Measurements from ENCODE around the gene CCSER1.

The CCSER1 gene

GRCh38 chr4:90996813-90997212 lies 869.6 kb downstream of the CCSER1 start:
- H3K4me3 ChIP-seq (ENCODE audit: extremely low read depth, insufficient read depth, low read length, poor library complexity, severe bottlenecking): no peak overlapping the region
- no peak overlapping the region for H3K27ac ChIP-seq (ENCODE audit: low read depth, low read length, severe bottlenecking)
- no peaks in the 10 kb centered on the region for H3K4me1 ChIP-seq (ENCODE audit: control insufficient read depth, insufficient read depth, low read length, poor library complexity, severe bottlenecking)
- H3K9me3 ChIP-seq (ENCODE audit: control insufficient read depth, low read length): no peaks in the 10 kb centered on the region
- no CpG with 5 or more reads among the region's 1 CpG for WGBS, 2 experiments (ENCODE audit: insufficient coverage in 2 of 2)
- H3K36me3 ChIP-seq (ENCODE audit: control insufficient read depth, insufficient read depth, low read length): no peaks in the 10 kb centered on the region

GRCh38 chr4:91015861-91016260 lies 888.7 kb downstream of the CCSER1 start:
- no CpG with 5 or more reads among the region's 3 CpGs for WGBS, 2 experiments (ENCODE audit: insufficient coverage in 2 of 2)
- H3K4me3 ChIP-seq (ENCODE audit: extremely low read depth, insufficient read depth, low read length, poor library complexity, severe bottlenecking): no peak overlapping the region
- no peaks in the 10 kb centered on the region for H3K36me3 ChIP-seq (ENCODE audit: control insufficient read depth, insufficient read depth, low read length)
- no peaks in the 10 kb centered on the region for H3K4me1 ChIP-seq (ENCODE audit: control insufficient read depth, insufficient read depth, low read length, poor library complexity, severe bottlenecking)
- H3K27ac ChIP-seq (ENCODE audit: low read depth, low read length, severe bottlenecking): no peak overlapping the region
- H3K9me3 ChIP-seq (ENCODE audit: control insufficient read depth, low read length): no peaks in the 10 kb centered on the region

- Histone ChIP-seq H3K9me3 (ENCODE audit: control insufficient read depth, low read length) (no peaks in the 10 kb centered on the region), H3K4me1 (ENCODE audit: control insufficient read depth, insufficient read depth, low read length, poor library complexity, severe bottlenecking) (no peaks in the 10 kb centered on the region), H3K36me3 (ENCODE audit: control insufficient read depth, insufficient read depth, low read length) (no peaks in the 10 kb centered on the region), H3K4me3 (ENCODE audit: extremely low read depth, insufficient read depth, low read length, poor library complexity, severe bottlenecking) (no peak overlapping the region), H3K27ac (ENCODE audit: low read depth, low read length, severe bottlenecking) (no peak overlapping the region)
- 88% methylated on average over 1 of the region's 1 CpG; no CpG with 5 or more reads in 1 of the 2 experiments for WGBS, 2 experiments (ENCODE audit: insufficient coverage in 2 of 2)
Observed at GRCh38 chr4:91019513-91019912, 892.3 kb downstream of the CCSER1 start.

- no peaks in the 10 kb centered on the region for H3K4me1 ChIP-seq (ENCODE audit: control insufficient read depth, insufficient read depth, low read length, poor library complexity, severe bottlenecking)
- no peaks in the 10 kb centered on the region for H3K9me3 ChIP-seq (ENCODE audit: control insufficient read depth, low read length)
- no peak overlapping the region for H3K4me3 ChIP-seq (ENCODE audit: extremely low read depth, insufficient read depth, low read length, poor library complexity, severe bottlenecking)
- no peak overlapping the region for H3K27ac ChIP-seq (ENCODE audit: low read depth, low read length, severe bottlenecking)
- H3K36me3 ChIP-seq (ENCODE audit: control insufficient read depth, insufficient read depth, low read length): no peaks in the 10 kb centered on the region
Observed at GRCh38 chr4:91025241-91026148, 898.3 kb downstream of the CCSER1 start.

DNA sequence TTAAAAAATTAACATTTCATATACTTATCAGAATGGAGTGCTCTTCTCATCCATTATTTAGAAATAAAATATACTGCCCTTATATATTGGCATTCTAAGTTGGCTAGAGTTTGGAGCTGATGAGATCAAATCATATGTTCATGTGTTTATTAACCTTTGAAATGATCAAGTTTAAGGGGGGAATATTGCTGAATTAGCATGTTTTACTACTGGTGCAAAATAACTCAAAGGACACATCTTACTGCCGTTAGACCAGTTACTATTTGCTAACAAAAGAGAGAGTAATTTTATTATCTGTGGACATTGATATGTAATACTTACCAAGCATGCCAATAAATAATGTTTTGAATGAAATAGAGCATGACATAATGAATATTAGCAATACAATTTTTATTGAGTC lies 901.0 kb downstream of the CCSER1 start:
- Histone ChIP-seq H3K9me3 (ENCODE audit: control insufficient read depth, low read length) (no peaks in the 10 kb centered on the region), H3K36me3 (ENCODE audit: control insufficient read depth, insufficient read depth, low read length) (no peaks in the 10 kb centered on the region), H3K4me3 (ENCODE audit: extremely low read depth, insufficient read depth, low read length, poor library complexity, severe bottlenecking) (no peak overlapping the region), H3K27ac (ENCODE audit: low read depth, low read length, severe bottlenecking) (no peak overlapping the region), H3K4me1 (ENCODE audit: control insufficient read depth, insufficient read depth, low read length, poor library complexity, severe bottlenecking) (no peaks in the 10 kb centered on the region)
- WGBS, 2 experiments (ENCODE audit: insufficient coverage in 2 of 2): no CpG with 5 or more reads among the region's 1 CpG

GRCh38 chr4:91031761-91032160 lies 904.6 kb downstream of the CCSER1 start:
- H3K27ac ChIP-seq (ENCODE audit: low read depth, low read length, severe bottlenecking): no peak overlapping the region
- no peaks in the 10 kb centered on the region for H3K36me3 ChIP-seq (ENCODE audit: control insufficient read depth, insufficient read depth, low read length)
- H3K4me3 ChIP-seq (ENCODE audit: extremely low read depth, insufficient read depth, low read length, poor library complexity, severe bottlenecking): no peak overlapping the region
- no peaks in the 10 kb centered on the region for H3K4me1 ChIP-seq (ENCODE audit: control insufficient read depth, insufficient read depth, low read length, poor library complexity, severe bottlenecking)
- no peaks in the 10 kb centered on the region for H3K9me3 ChIP-seq (ENCODE audit: control insufficient read depth, low read length)

DNA sequence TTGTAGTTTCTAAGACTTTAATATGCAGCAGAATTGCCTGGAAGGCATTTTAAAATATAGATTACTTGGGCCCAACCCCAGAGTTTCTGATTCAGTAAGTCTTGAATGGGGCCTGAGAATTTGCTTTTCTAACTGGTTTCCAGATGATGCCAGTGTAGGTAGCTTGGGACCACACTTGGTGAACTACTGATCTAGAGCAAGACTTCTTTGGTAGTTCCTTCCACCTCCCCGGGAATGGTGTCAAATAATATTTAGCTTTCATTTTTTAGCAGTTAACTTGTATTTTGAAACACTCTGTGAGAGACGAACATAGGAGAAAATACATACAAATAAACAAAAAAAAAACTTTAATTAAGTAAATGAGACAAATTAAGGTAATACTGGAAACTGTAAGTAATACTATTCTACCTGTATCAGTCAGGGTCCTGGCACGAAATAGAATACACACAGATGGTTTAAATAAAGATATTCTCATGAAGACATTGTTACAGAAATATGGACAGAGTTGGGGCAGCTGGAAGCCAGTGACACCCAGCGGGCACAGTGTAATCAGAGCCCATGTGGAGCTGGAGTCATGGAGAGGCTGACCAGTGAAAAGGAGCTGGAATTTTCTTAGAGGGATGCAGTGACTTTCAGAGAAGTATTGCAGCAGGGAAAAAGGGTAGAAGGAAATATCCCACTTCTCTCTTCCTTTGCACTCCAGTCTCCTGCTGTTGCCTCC lies 905.7 kb downstream of the CCSER1 start:
- H3K4me1 ChIP-seq (ENCODE audit: control insufficient read depth, insufficient read depth, low read length, poor library complexity, severe bottlenecking): no peaks in the 10 kb centered on the region
- H3K27ac ChIP-seq (ENCODE audit: low read depth, low read length, severe bottlenecking): no peak overlapping the region
- no peak overlapping the region for H3K4me3 ChIP-seq (ENCODE audit: extremely low read depth, insufficient read depth, low read length, poor library complexity, severe bottlenecking)
- H3K36me3 ChIP-seq (ENCODE audit: control insufficient read depth, insufficient read depth, low read length): no peaks in the 10 kb centered on the region
- WGBS, 2 experiments (ENCODE audit: insufficient coverage in 2 of 2): 91% methylated on average over 1 of the region's 4 CpGs
- H3K9me3 ChIP-seq (ENCODE audit: control insufficient read depth, low read length): no peaks in the 10 kb centered on the region

DNA sequence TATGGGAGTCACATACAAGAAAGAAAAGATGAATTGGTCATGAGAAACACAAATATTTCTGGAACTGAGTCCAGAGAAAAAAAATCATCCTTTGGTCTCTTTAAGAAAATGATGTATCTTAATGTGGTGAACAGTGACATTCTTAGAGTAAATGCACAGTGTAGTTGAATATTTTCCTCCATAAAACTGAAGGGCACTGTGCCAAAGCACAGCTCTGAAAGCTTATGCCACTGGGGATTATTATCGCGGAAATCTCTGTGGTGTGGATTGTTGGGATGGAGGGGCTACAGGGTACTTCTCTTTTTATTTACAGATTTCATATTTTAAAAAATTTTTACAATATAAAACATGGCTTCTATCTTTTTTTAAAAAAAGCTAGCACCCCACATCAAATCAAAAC lies 908.1 kb downstream of the CCSER1 start:
- no peak overlapping the region for H3K4me3 ChIP-seq (ENCODE audit: extremely low read depth, insufficient read depth, low read length, poor library complexity, severe bottlenecking)
- no CpG with 5 or more reads among the region's 2 CpGs for WGBS, 2 experiments (ENCODE audit: insufficient coverage in 2 of 2)
- H3K27ac ChIP-seq (ENCODE audit: low read depth, low read length, severe bottlenecking): no peak overlapping the region
- H3K36me3 ChIP-seq (ENCODE audit: control insufficient read depth, insufficient read depth, low read length): no peaks in the 10 kb centered on the region
- H3K9me3 ChIP-seq (ENCODE audit: control insufficient read depth, low read length): no peaks in the 10 kb centered on the region
- no peaks in the 10 kb centered on the region for H3K4me1 ChIP-seq (ENCODE audit: control insufficient read depth, insufficient read depth, low read length, poor library complexity, severe bottlenecking)

DNA sequence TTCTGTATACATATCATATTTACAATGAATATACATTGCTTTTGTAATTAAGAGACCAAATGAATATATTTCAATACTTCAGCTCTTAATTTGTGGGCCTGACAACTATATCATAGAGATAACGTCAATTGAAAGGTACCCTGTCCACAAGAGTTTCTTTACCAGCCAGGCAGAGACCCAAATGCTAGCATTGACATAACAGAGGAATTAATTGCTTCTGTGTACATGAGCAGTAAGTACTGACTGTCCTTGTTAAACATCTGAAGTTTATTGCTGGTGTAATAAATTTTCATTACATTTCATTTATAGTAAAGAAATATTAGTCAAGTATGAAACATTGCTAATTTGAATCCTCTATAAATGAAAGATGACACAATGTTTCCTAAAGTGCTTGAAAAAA lies 910.8 kb downstream of the CCSER1 start:
- no peaks in the 10 kb centered on the region for H3K9me3 ChIP-seq (ENCODE audit: control insufficient read depth, low read length)
- H3K27ac ChIP-seq (ENCODE audit: low read depth, low read length, severe bottlenecking): no peak overlapping the region
- H3K4me1 ChIP-seq (ENCODE audit: control insufficient read depth, insufficient read depth, low read length, poor library complexity, severe bottlenecking): no peaks in the 10 kb centered on the region
- WGBS, 2 experiments (ENCODE audit: insufficient coverage in 2 of 2): no CpG with 5 or more reads among the region's 1 CpG
- no peak overlapping the region for H3K4me3 ChIP-seq (ENCODE audit: extremely low read depth, insufficient read depth, low read length, poor library complexity, severe bottlenecking)
- no peaks in the 10 kb centered on the region for H3K36me3 ChIP-seq (ENCODE audit: control insufficient read depth, insufficient read depth, low read length)

DNA sequence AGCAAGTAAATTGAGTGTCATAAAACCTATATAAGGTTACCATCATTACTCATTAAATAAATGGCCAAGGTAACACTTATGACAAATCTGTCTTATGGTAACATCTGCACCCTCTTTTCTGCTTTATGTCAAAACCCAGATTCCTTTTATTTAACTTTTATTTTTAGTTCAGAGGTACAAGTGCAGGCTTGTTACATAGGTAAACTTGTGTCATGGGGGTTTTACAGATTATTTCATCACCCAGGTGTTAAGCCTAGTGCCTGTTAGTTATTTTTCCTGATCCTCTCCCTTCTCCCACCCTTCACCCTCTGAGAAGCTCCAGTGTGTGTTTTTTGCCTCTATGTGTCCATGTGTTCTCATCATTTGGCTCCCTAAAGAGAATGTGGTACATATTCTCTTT lies 930.7 kb downstream of the CCSER1 start:
- Histone ChIP-seq H3K27ac (ENCODE audit: low read depth, low read length, severe bottlenecking) (no peak overlapping the region), H3K9me3 (ENCODE audit: control insufficient read depth, low read length) (no peaks in the 10 kb centered on the region), H3K36me3 (ENCODE audit: control insufficient read depth, insufficient read depth, low read length) (no peaks in the 10 kb centered on the region), H3K4me3 (ENCODE audit: extremely low read depth, insufficient read depth, low read length, poor library complexity, severe bottlenecking) (no peak overlapping the region), H3K4me1 (ENCODE audit: control insufficient read depth, insufficient read depth, low read length, poor library complexity, severe bottlenecking) (no peaks in the 10 kb centered on the region)

DNA sequence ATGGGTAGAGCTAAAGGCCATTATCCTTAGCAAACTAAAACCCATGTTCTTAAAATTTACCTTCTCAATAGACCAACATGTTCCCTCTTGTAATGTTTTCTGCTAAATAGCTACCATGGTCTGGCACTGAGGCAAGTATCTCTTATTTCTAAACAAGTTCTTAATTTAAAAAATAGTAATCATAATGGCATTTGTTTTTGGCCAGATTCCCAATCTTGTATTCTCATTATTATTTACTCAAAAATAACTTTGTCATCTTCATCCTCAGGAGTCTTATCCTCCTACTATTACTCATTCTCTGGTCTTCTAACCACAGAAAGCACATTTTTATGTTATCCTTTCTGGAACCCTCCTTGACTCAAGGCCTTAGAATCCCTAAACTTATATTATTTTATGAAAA lies 931.2 kb downstream of the CCSER1 start:
- Histone ChIP-seq H3K4me1 (ENCODE audit: control insufficient read depth, insufficient read depth, low read length, poor library complexity, severe bottlenecking) (no peaks in the 10 kb centered on the region), H3K36me3 (ENCODE audit: control insufficient read depth, insufficient read depth, low read length) (no peaks in the 10 kb centered on the region), H3K9me3 (ENCODE audit: control insufficient read depth, low read length) (no peaks in the 10 kb centered on the region), H3K27ac (ENCODE audit: low read depth, low read length, severe bottlenecking) (no peak overlapping the region), H3K4me3 (ENCODE audit: extremely low read depth, insufficient read depth, low read length, poor library complexity, severe bottlenecking) (no peak overlapping the region)

Data from mesodermal cell (in vitro differentiated cells).